Panc1 (cell line): ENCODE measurements around the gene DNAJA4. TPM values are rescaled to one million over a fixed set of nuclear protein-coding genes. Genes with fewer than 3 reads are reported as not detected.

Experiments
- ATAC-seq: fragments of 200-7000 bp; cut with Tn5 transposase; 2 replicates; pipeline ENCODE4 v1.9.1; 2020; ENCODE audit warnings: mild to moderate bottlenecking, moderate library complexity
- BruUV-seq: library from RNA; stranded (reverse); fragments of 400-500 nt; replicated peaks from 2 replicates; lab custom pipeline; 2021; lab: Mats Ljungman, UMichigan
- CTCF ChIA-PET: fragments of 300-600 bp; sonication (Branson Sonifier 250); formaldehyde crosslinking; loops from one replicate; lab custom pipeline; 2022; ENCODE audit warnings: antibody characterized with exemption; lab: Charles Lee
- POLR2A ChIA-PET: fragments of 300-600 bp; sonication (Branson Sonifier 250); formaldehyde crosslinking; loops from one replicate; lab custom pipeline; 2022; ENCODE audit warnings: antibody characterized with exemption; lab: Charles Lee
- DNase-seq: peaks from one replicate; pipeline ENCODE4 v3.0.0-alpha.2; 2010; ENCODE audit warnings: low read depth, low spot score
- H3K27ac ChIP-seq: 2 replicates; pipeline ENCODE4 v1.5.1; 2011; ENCODE audit warnings: mild to moderate bottlenecking, low read length, inconsistent platforms
- H3K27me3 ChIP-seq: fragments of 200-500 bp; sonication (Bioruptor generic); 2 replicates; pipeline ENCODE4 v1.6.0; 2014; ENCODE audit warnings: low read length, inconsistent platforms; ENCODE audit not compliant: control insufficient read depth, insufficient read depth
- H3K36me3 ChIP-seq: fragments of 200-500 bp; sonication (Bioruptor generic); 2 replicates; pipeline ENCODE4 v1.5.1; 2014; ENCODE audit warnings: inconsistent platforms, mild to moderate bottlenecking, low read length, moderate library complexity; ENCODE audit not compliant: control insufficient read depth, insufficient read depth
- H3K4me1 ChIP-seq: 2 replicates; pipeline ENCODE4 v1.5.1; 2011; ENCODE audit warnings: inconsistent platforms, mild to moderate bottlenecking, low read length, moderate library complexity; ENCODE audit not compliant: control insufficient read depth, insufficient read depth
- H3K4me3 ChIP-seq, 2 experiments: 2 replicates each; pipeline ENCODE4 v1.5.1; 2011 to 2012; ENCODE audit warnings: low read depth in 2 of 2, low read length in 2 of 2, mild to moderate bottlenecking in 2 of 2, inconsistent platforms in 1 of 2, moderate library complexity in 1 of 2
- H3K9me3 ChIP-seq: fragments of 200-500 bp; sonication (Bioruptor generic); 2 replicates; pipeline ENCODE4 v1.5.1; 2014; ENCODE audit warnings: low read depth, mild to moderate bottlenecking, inconsistent platforms, low read length, moderate library complexity; ENCODE audit not compliant: control insufficient read depth, insufficient read depth
- CTCF ChIP-seq: fragments of 450-650 bp; IDR thresholded peaks from 2 replicates; pipeline ENCODE4 v1.5.1; 2017; ENCODE audit warnings: mild to moderate bottlenecking
- POLR2AphosphoS5 ChIP-seq: IDR thresholded peaks from 2 replicates; pipeline ENCODE4 v1.6.1; 2012; ENCODE audit warnings: mild to moderate bottlenecking, low read depth, low read length, moderate library complexity
- REST ChIP-seq, 2 experiments: IDR thresholded peaks; 2 replicates each; pipeline ENCODE4 v1.6.1; 2011 to 2012; ENCODE audit warnings: low read depth in 2 of 2, control low read depth in 1 of 2, low read length in 1 of 2, mild to moderate bottlenecking in 1 of 2, moderate library complexity in 1 of 2; ENCODE audit not compliant: insufficient read depth in 1 of 2
- SIN3A ChIP-seq: IDR thresholded peaks from 2 replicates; pipeline ENCODE4 v1.6.1; 2012; ENCODE audit warnings: low read depth, mild to moderate bottlenecking, low read length, moderate library complexity, borderline replicate concordance; ENCODE audit not compliant: insufficient read depth
- TCF7L2 ChIP-seq: IDR thresholded peaks from 2 replicates; pipeline ENCODE4 v1.6.1; 2011; ENCODE audit warnings: mild to moderate bottlenecking, low read depth, low read length, inconsistent platforms
- in situ Hi-C: cut with HindIII; loops from 2 replicates; pipeline ENCODE4 v1.10.0; 2016; ENCODE audit warnings: low sequenced_read_pairs, low pct_unique_long_range_greater_than_20kb
- intact Hi-C: fragments of 100-400 bp; cut with micrococcal nuclease; formaldehyde crosslinking; loops from one replicate; pipeline ENCODE4 v1.10.0; 2022; ENCODE audit not compliant: unreplicated experiment
- total RNA-seq: library from RNA; stranded (reverse); gene quantifications from one replicate; pipeline ENCODE4 v1.2.1, GENCODE V29; 2021; ENCODE audit not compliant: unreplicated experiment

DNAJA4 gene
- total RNA-seq, 1 experiment from 2014 or later: 11.1 TPM

- Histone ChIP-seq H3K27me3 (no peaks in the 10 kb centered on the region), H3K4me1 (no peaks in the 10 kb centered on the region), H3K4me3 (no peak overlapping the region), H3K27ac (no peak overlapping the region), H3K36me3 (peaks cover 11% of the 10 kb centered on the region), H3K9me3 (no peaks in the 10 kb centered on the region)
- in situ Hi-C loops: no loop called here
- no peak for ATAC-seq
- TF ChIP-seq CTCF (no peak), TCF7L2 (no peak), REST (IDR thresholded peaks at IDR 0.05; ENCODE audit: insufficient read depth in 1 of 2, low read depth in 2 of 2, low read length in 1 of 2) (no peak), POLR2AphosphoS5 (no peak), SIN3A (no peak)
- ChIA-PET POLR2A (no interaction called here), CTCF (no interaction called here)
- BruUV-seq: TSS peak; percentile 9
- DNase-seq: no peak
- intact Hi-C loops: no loop called here
These were observed 25.9 kb downstream of the DNAJA4 start for GRCh38 chr15:78290222-78290621.

GRCh38 chr15:78291052-78291451 lies 26.7 kb downstream of the DNAJA4 start:
- H3K27ac ChIP-seq: no peak overlapping the region
- intact Hi-C loops (no loop called here), in situ Hi-C loops (no loop called here)
- no peaks in the 10 kb centered on the region for H3K4me1 ChIP-seq
- no peak for ATAC-seq
- no peak for DNase-seq
- H3K9me3 ChIP-seq: no peaks in the 10 kb centered on the region
- ChIA-PET CTCF (interaction anchor here (0.8 kb wide), 1 partner anchor 25 kb away, joined by 3 read pairs; no protein-coding TSS in a partner anchor), POLR2A (no interaction called here)
- H3K27me3 ChIP-seq: no peaks in the 10 kb centered on the region
- TF ChIP-seq TCF7L2 (no peak), CTCF (no peak), SIN3A (no peak), POLR2AphosphoS5 (no peak), REST (IDR thresholded peaks at IDR 0.05; ENCODE audit: insufficient read depth in 1 of 2, low read depth in 2 of 2, low read length in 1 of 2) (no peak)
- no peak overlapping the region for H3K4me3 ChIP-seq
- peaks cover 11% of the 10 kb centered on the region for H3K36me3 ChIP-seq
- BruUV-seq: no TSS peak
